H9 (cell line): ENCODE results near the gene PITRM1. TPM values are rescaled to one million over a fixed set of nuclear protein-coding genes. Genes with fewer than 3 reads are reported as not detected.
"Not testable (repeated sequence)": the region's sequence is repeated elsewhere in the genome, so short reads cannot be mapped to it uniquely, and the experiment has no call there.

ENCODE experiments used
- DNase-seq: peaks from one replicate; pipeline ENCODE4 v3.0.0-alpha.2; 2017
- H2AFZ ChIP-seq: one replicate; pipeline ENCODE4 v1.6.1; 2013; ENCODE audit warnings: mild to moderate bottlenecking, low read length, control low read depth, moderate library complexity
- H2AK5ac ChIP-seq: 2 replicates; pipeline ENCODE4 v1.6.1; 2013; ENCODE audit warnings: low read length, control low read depth, mixed read lengths; ENCODE audit not compliant: insufficient read length
- H2BK120ac ChIP-seq: one replicate; pipeline ENCODE4 v1.6.1; 2013; ENCODE audit warnings: low read depth, mild to moderate bottlenecking, low read length, control low read depth, inconsistent platforms; ENCODE audit not compliant: poor library complexity, severe bottlenecking
- H2BK12ac ChIP-seq: 2 replicates; pipeline ENCODE4 v1.6.1; 2013; ENCODE audit warnings: low read length, control low read depth, mixed read lengths, low read depth; ENCODE audit not compliant: insufficient read length
- H2BK15ac ChIP-seq: 2 replicates; pipeline ENCODE4 v1.6.1; 2013; ENCODE audit warnings: low read depth, low read length, control low read depth
- H2BK20ac ChIP-seq: one replicate; pipeline ENCODE4 v1.6.1; 2013; ENCODE audit warnings: low read depth, mild to moderate bottlenecking, low read length, control low read depth, inconsistent platforms; ENCODE audit not compliant: poor library complexity, severe bottlenecking
- H2BK5ac ChIP-seq: 2 replicates; pipeline ENCODE4 v1.6.1; 2013; ENCODE audit warnings: low read length, control low read depth, mixed read lengths; ENCODE audit not compliant: insufficient read length
- H3K14ac ChIP-seq: 2 replicates; pipeline ENCODE4 v1.6.1; 2013; ENCODE audit warnings: low read length, control low read depth; ENCODE audit not compliant: insufficient read depth
- H3K18ac ChIP-seq: 2 replicates; pipeline ENCODE4 v1.6.1; 2013; ENCODE audit warnings: low read depth, mild to moderate bottlenecking, mixed read lengths, low read length, control low read depth; ENCODE audit not compliant: insufficient read length
- H3K23ac ChIP-seq: 2 replicates; pipeline ENCODE4 v1.6.1; 2013; ENCODE audit warnings: low read length, control low read depth, mixed read lengths, low read depth; ENCODE audit not compliant: insufficient read length
- H3K23me2 ChIP-seq: 2 replicates; pipeline ENCODE4 v1.6.1; 2013; ENCODE audit warnings: low read depth, mild to moderate bottlenecking, mixed read lengths, low read length, control low read depth; ENCODE audit not compliant: insufficient read length, poor library complexity, severe bottlenecking
- H3K27ac ChIP-seq: 2 replicates; pipeline ENCODE4 v1.5.1; 2013; ENCODE audit warnings: low read length, control low read depth, mixed read lengths, low read depth; ENCODE audit not compliant: insufficient read length
- H3K27me3 ChIP-seq: 2 replicates; pipeline ENCODE4 v1.6.1; 2013; ENCODE audit warnings: low read length, control low read depth, inconsistent platforms; ENCODE audit not compliant: insufficient read depth
- H3K4ac ChIP-seq: 2 replicates; pipeline ENCODE4 v1.6.1; 2013; ENCODE audit warnings: low read depth, mild to moderate bottlenecking, control low read depth, inconsistent platforms, low read length, moderate library complexity
- H3K4me1 ChIP-seq: 2 replicates; pipeline ENCODE4 v1.6.1; 2013; ENCODE audit warnings: low read length, control low read depth, inconsistent platforms; ENCODE audit not compliant: insufficient read depth
- H3K4me2 ChIP-seq: 2 replicates; pipeline ENCODE4 v1.6.1; 2013; ENCODE audit warnings: low read length, control low read depth, mixed read lengths; ENCODE audit not compliant: insufficient read length, insufficient read depth
- H3K56ac ChIP-seq: 2 replicates; pipeline ENCODE4 v1.6.1; 2013; ENCODE audit warnings: low read depth, mild to moderate bottlenecking, mixed read lengths, low read length, control low read depth; ENCODE audit not compliant: insufficient read length
- H3K79me1 ChIP-seq: 2 replicates; pipeline ENCODE4 v1.6.1; 2013; ENCODE audit warnings: low read depth, mild to moderate bottlenecking, moderate library complexity, low read length, control low read depth, inconsistent platforms; ENCODE audit not compliant: insufficient read depth, poor library complexity, severe bottlenecking
- H3K79me2 ChIP-seq: 2 replicates; pipeline ENCODE4 v1.6.1; 2013; ENCODE audit warnings: low read length, control low read depth, inconsistent platforms; ENCODE audit not compliant: insufficient read depth
- H3K9ac ChIP-seq: 2 replicates; pipeline ENCODE4 v1.6.1; 2013; ENCODE audit warnings: low read length, control low read depth, mixed read lengths; ENCODE audit not compliant: insufficient read length; ENCODE audit errors: extremely low read depth
- H3K9me3 ChIP-seq: one replicate; pipeline ENCODE4 v1.6.1; 2013; ENCODE audit warnings: low read depth, low read length, inconsistent platforms; ENCODE audit not compliant: control insufficient read depth
- H3T11ph ChIP-seq: one replicate; pipeline ENCODE4 v1.6.1; 2013; ENCODE audit warnings: mild to moderate bottlenecking, low read length, control low read depth, inconsistent platforms
- H4K20me1 ChIP-seq: one replicate; pipeline ENCODE4 v1.6.1; 2013; ENCODE audit not compliant: control insufficient read depth, insufficient read length, insufficient read depth
- H4K5ac ChIP-seq: 2 replicates; pipeline ENCODE4 v1.6.1; 2013; ENCODE audit warnings: low read depth, mild to moderate bottlenecking, mixed read lengths, low read length, control low read depth; ENCODE audit not compliant: insufficient read length
- H4K8ac ChIP-seq: replicated peaks from 2 replicates; pipeline ENCODE4 v1.6.1; 2013; ENCODE audit warnings: low read length, control low read depth, mixed read lengths, low read depth; ENCODE audit not compliant: insufficient read length
- H4K91ac ChIP-seq: 2 replicates; pipeline ENCODE4 v1.6.1; 2013; ENCODE audit warnings: low read depth, mild to moderate bottlenecking, moderate library complexity, mixed read lengths, low read length, control low read depth; ENCODE audit not compliant: insufficient read length
- H3K27ac Mint-ChIP-seq, 3 experiments: 2 replicates in 2 of 3; 3 replicates in 1 of 3; pipeline ENCODE4 v1.8.0; 2020 to 2021; ENCODE audit warnings: mixed read lengths in 3 of 3, mild to moderate bottlenecking in 1 of 3, moderate library complexity in 1 of 3
- H3K27me3 Mint-ChIP-seq: 2 replicates; pipeline ENCODE4 v1.8.0; 2021; ENCODE audit warnings: low read depth, mild to moderate bottlenecking, moderate library complexity, mixed read lengths
- H3K36me3 Mint-ChIP-seq, 3 experiments: 2 replicates in 2 of 3; 3 replicates in 1 of 3; pipeline ENCODE4 v1.8.0; 2020 to 2021; ENCODE audit warnings: low read depth in 3 of 3, mixed read lengths in 3 of 3; ENCODE audit not compliant: insufficient read depth in 1 of 3
- H3K4me1 Mint-ChIP-seq, 2 experiments: 2 replicates each; pipeline ENCODE4 v1.8.0; 2020; ENCODE audit warnings: mixed read lengths in 2 of 2
- H3K4me3 Mint-ChIP-seq, 2 experiments: 2 replicates in 1 of 2; 3 replicates in 1 of 2; pipeline ENCODE4 v1.8.0; 2020 to 2021; ENCODE audit warnings: mild to moderate bottlenecking in 2 of 2, mixed read lengths in 2 of 2, moderate library complexity in 1 of 2
- H3K9me3 Mint-ChIP-seq, 2 experiments: 2 replicates in 1 of 2; 3 replicates in 1 of 2; pipeline ENCODE4 v1.8.0; 2020; ENCODE audit warnings: mild to moderate bottlenecking in 2 of 2, mixed read lengths in 2 of 2, moderate library complexity in 1 of 2
- CTCF ChIP-seq: fragments of 200-600 bp; sonication (generic); conservative IDR thresholded peaks from 3 replicates; pipeline ENCODE4 v1.8.0; 2021; ENCODE audit warnings: antibody characterized with exemption, mild to moderate bottlenecking
- WGBS: extraction: QIAGEN DNeasy Blood & Tissue Kit; methylation state at CpG from one replicate; pipeline ENCODE4 v1.1.7; 2013; ENCODE audit warnings: missing lambda C conversion rate, low lambda C conversion rate, mixed read lengths; ENCODE audit not compliant: insufficient read length; ENCODE audit errors: extremely low coverage; 5-methylcytosine and 5-hydroxymethylcytosine counted together
- total RNA-seq: library from RNA; stranded (reverse); gene quantifications from 2 replicates; pipeline ENCODE4 v1.2.1, GENCODE V29; 2021

PITRM1 gene
- total RNA-seq, 1 experiment from 2014 or later = 27.8 TPM

DNA sequence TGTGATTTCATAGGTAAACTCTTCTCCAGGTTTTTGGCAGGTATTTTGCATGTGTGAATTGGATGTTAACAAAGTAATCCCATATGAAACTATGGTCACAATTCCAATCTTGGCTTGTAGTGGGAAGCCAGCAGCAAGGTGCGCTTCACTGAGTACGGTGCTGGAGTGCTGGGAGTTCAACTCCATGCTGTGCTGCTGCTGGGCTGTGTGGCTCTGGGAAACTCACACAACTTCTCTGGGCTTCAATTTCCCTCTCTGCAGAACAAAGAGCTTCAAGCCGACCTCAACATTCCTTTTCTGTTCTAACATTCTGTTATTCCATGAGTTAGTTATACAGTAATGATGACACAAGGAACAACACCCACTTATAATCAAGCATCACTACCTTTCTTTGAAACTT lies 18.2 kb upstream of the PITRM1 start:
- Mint-ChIP-seq H3K27me3 (no peaks in the 10 kb centered on the region), H3K9me3 (no peaks in the 10 kb centered on the region), H3K4me1 (peaks cover 2 to 11% of the 10 kb centered on the region in 2 experiments; a peak in 3 of 4 replicates), H3K27ac (no peak overlapping the region), H3K4me3 (no peak overlapping the region), H3K36me3 (no peaks in the 10 kb centered on the region; a peak in 1 of 7 replicates)
- Histone ChIP-seq H4K91ac (no peak overlapping the region), H4K5ac (no peak overlapping the region), H3K4ac (no peak overlapping the region), H4K20me1 (no peaks in the 10 kb centered on the region), H2BK15ac (no peak overlapping the region), H3K4me1 (no peaks in the 10 kb centered on the region), H3K14ac (no peak overlapping the region), H2BK20ac (no peak overlapping the region), H3K27ac (no peak overlapping the region), H3K23ac (no peak overlapping the region), H3K9me3 (no peaks in the 10 kb centered on the region), H2BK5ac (no peak overlapping the region), H3K9ac (no peak overlapping the region), H3K18ac (no peak overlapping the region), H3K4me2 (no peak overlapping the region), H3K56ac (no peak overlapping the region), H3K79me1 (no peaks in the 10 kb centered on the region), H2AFZ (no peak overlapping the region), H3K23me2 (no peaks in the 10 kb centered on the region), H2BK12ac (no peak overlapping the region), H3K79me2 (no peaks in the 10 kb centered on the region), H4K8ac (no peak overlapping the region), H3T11ph (no peak overlapping the region), H3K27me3 (no peaks in the 10 kb centered on the region), H2BK120ac (no peak overlapping the region), H2AK5ac (no peak overlapping the region)
- WGBS = no CpG with 5 or more reads among the region's 3 CpGs
- no peak for TF ChIP-seq CTCF
- no peak for DNase-seq

GRCh38 chr10:3187229-3187628 lies 14.6 kb upstream of the PITRM1 start:
- not testable (repeated sequence) for DNase-seq, H3K27ac Mint-ChIP-seq, H3K9me3 Mint-ChIP-seq, H3K4me2 ChIP-seq, H2BK12ac ChIP-seq, H3K23me2 ChIP-seq, H3K9me3 ChIP-seq, H4K20me1 ChIP-seq, H2BK5ac ChIP-seq, H2AK5ac ChIP-seq, H3K27me3 ChIP-seq, H3K27me3 Mint-ChIP-seq, H3T11ph ChIP-seq, H2BK15ac ChIP-seq, H3K9ac ChIP-seq, H3K18ac ChIP-seq, H3K79me1 ChIP-seq, H4K5ac ChIP-seq, H4K8ac ChIP-seq, H3K4me1 ChIP-seq, H2AFZ ChIP-seq, H2BK120ac ChIP-seq, H3K36me3 Mint-ChIP-seq, H3K23ac ChIP-seq, H3K4ac ChIP-seq, H3K79me2 ChIP-seq, H3K27ac ChIP-seq, H2BK20ac ChIP-seq, H3K56ac ChIP-seq, H3K14ac ChIP-seq, H4K91ac ChIP-seq, H3K4me3 Mint-ChIP-seq
- no CpG with 5 or more reads among the region's 3 CpGs for WGBS
- H3K4me1 Mint-ChIP-seq = peaks cover 15 to 20% of the 10 kb centered on the region in 2 experiments
